GM12878 (cell line): ENCODE data around the gene HRH3.

Experiments used
- BHLHE40 ChIP-seq, 2 experiments: fragments of 450-650 bp in 1 of 2; IDR thresholded peaks; 2 replicates each; pipeline ENCODE4 v1.6.1; 2011 to 2017; ENCODE audit warnings: low read depth in 2 of 2, borderline replicate concordance in 1 of 2, improper control_type of control experiment in 1 of 2, low read length in 1 of 2, mild to moderate bottlenecking in 1 of 2
- CBX3 ChIP-seq: fragments of 200-600 bp; sonication (generic); IDR thresholded peaks from 2 replicates; pipeline ENCODE4 v1.6.1; 2016; ENCODE audit warnings: low read depth, borderline replicate concordance
- CTCF ChIP-seq, 3 experiments: IDR thresholded peaks in 2 of 3; conservative IDR thresholded peaks in 1 of 3; 2 replicates each; pipeline ENCODE4 v1.5.1; 2011; ENCODE audit warnings: low read depth in 3 of 3, low read length in 3 of 3, mild to moderate bottlenecking in 3 of 3, control low read depth in 2 of 3, moderate library complexity in 2 of 3, inconsistent platforms in 1 of 3, mixed read lengths in 1 of 3; ENCODE audit not compliant: control insufficient read depth in 2 of 3, insufficient read depth in 1 of 3; ENCODE audit errors: extremely low read depth in 1 of 3
- EP300 ChIP-seq, 2 experiments: fragments of 150-350 bp in 1 of 2; IDR thresholded peaks; 2 replicates each; pipeline ENCODE4 v1.6.1; 2011 to 2012; ENCODE audit warnings: low read depth in 2 of 2, low read length in 2 of 2, borderline replicate concordance in 1 of 2, improper control_type of control experiment in 1 of 2, inconsistent platforms in 1 of 2; ENCODE audit not compliant: control insufficient read depth in 1 of 2
- FOXK2 ChIP-seq: fragments of 450-650 bp; IDR thresholded peaks from 2 replicates; pipeline ENCODE4 v1.6.1; 2017; ENCODE audit warnings: mild to moderate bottlenecking, moderate library complexity
- IRF4 ChIP-seq: IDR thresholded peaks from 2 replicates; pipeline ENCODE4 v1.6.1; 2011; ENCODE audit warnings: low read depth, low read length
- MYC ChIP-seq: IDR thresholded peaks from 2 replicates; pipeline ENCODE4 v1.6.1; 2011; ENCODE audit warnings: mild to moderate bottlenecking, low read length, moderate library complexity, inconsistent platforms; ENCODE audit not compliant: insufficient read depth, insufficient replicate concordance, insufficient read length, severe bottlenecking
- NR2F1 ChIP-seq: fragments of 450-650 bp; conservative IDR thresholded peaks from 2 replicates; pipeline ENCODE4 v1.6.1; 2017; ENCODE audit warnings: mild to moderate bottlenecking
- NRF1 ChIP-seq: conservative IDR thresholded peaks from 2 replicates; pipeline ENCODE4 v1.6.1; 2011; ENCODE audit warnings: mild to moderate bottlenecking, low read depth, low read length, improper control_type of control experiment
- PKNOX1 ChIP-seq: fragments of 450-650 bp; IDR thresholded peaks from 2 replicates; pipeline ENCODE4 v1.6.1; 2016; ENCODE audit warnings: mild to moderate bottlenecking
- POLR2A ChIP-seq: IDR thresholded peaks from 2 replicates; pipeline ENCODE4 v1.6.1; 2011; ENCODE audit warnings: low read depth, mild to moderate bottlenecking, low read length
- RBBP5 ChIP-seq: fragments of 200-600 bp; sonication (generic); conservative IDR thresholded peaks from 2 replicates; pipeline ENCODE4 v1.6.1; 2016
- ZNF592 ChIP-seq: fragments of 450-650 bp; IDR thresholded peaks from 2 replicates; pipeline ENCODE4 v1.6.1; 2017; ENCODE audit warnings: mild to moderate bottlenecking, moderate library complexity

- TF ChIP-seq MYC (no peak), IRF4 (no peak), POLR2A (no peak), NR2F1 (no peak), RBBP5 (no peak), FOXK2 (no peak), ZNF592 (no peak), CTCF (IDR thresholded peaks at IDR 0.05 in 2 of 3, conservative IDR thresholded peaks at IDR 0.05 in 1 of 3; ENCODE audit: control insufficient read depth in 2 of 3, extremely low read depth in 1 of 3, insufficient read depth in 1 of 3, low read depth in 3 of 3, low read length in 3 of 3) (no peak), CBX3 (no peak), BHLHE40 (IDR thresholded peaks at IDR 0.05; ENCODE audit: borderline replicate concordance in 1 of 2, low read depth in 2 of 2, low read length in 1 of 2) (no peak), PKNOX1 (no peak), NRF1 (no peak), EP300 (IDR thresholded peaks at IDR 0.05; ENCODE audit: borderline replicate concordance in 1 of 2, control insufficient read depth in 1 of 2, low read depth in 2 of 2, low read length in 2 of 2) (no peak)
Observed at GRCh38 chr20:62235001-62235776, 15.1 kb upstream of the HRH3 start.
